Common myeloid progenitor, CD34-positive (primary cell): ENCODE results near the gene ZC3H12A.

Experiments used
- CTCF ChIA-PET: fragments of 350-600 bp; sonication (Branson Sonifier 250); formaldehyde crosslinking; loops from one replicate; lab custom pipeline; 2021; ENCODE audit warnings: antibody characterized with exemption; lab: Charles Lee
- POLR2A ChIA-PET: fragments of 350-600 bp; sonication (Branson Sonifier 250); formaldehyde crosslinking; loops from one replicate; lab custom pipeline; 2021; ENCODE audit warnings: antibody characterized with exemption; lab: Charles Lee
- DNase-seq, 3 donors: peaks; one replicate each; pipeline versions ENCODE4 v3.0.0 to v3.0.0-alpha.2; 2013
- H3K27ac ChIP-seq, 2 experiments: 1 replicate in 1 of 2; 2 replicates in 1 of 2; pipeline ENCODE4 v1.7.0; 2013; ENCODE audit warnings: inconsistent platforms in 2 of 2, low read length in 2 of 2, mild to moderate bottlenecking in 2 of 2, low read depth in 1 of 2, moderate library complexity in 1 of 2; ENCODE audit not compliant: severe bottlenecking in 2 of 2, insufficient read depth in 1 of 2, poor library complexity in 1 of 2
- H3K27me3 ChIP-seq, 5 experiments: replicated peaks in 2 of 5; 1 replicate in 3 of 5; 2 replicates in 2 of 5; pipeline versions ENCODE4 v1.6.1 to v1.7.0; 2013; ENCODE audit warnings: low read length in 4 of 5, mild to moderate bottlenecking in 2 of 5, moderate library complexity in 2 of 5, inconsistent platforms in 1 of 5; ENCODE audit not compliant: insufficient read depth in 5 of 5, control insufficient read depth in 4 of 5
- H3K36me3 ChIP-seq, 4 experiments: 1 replicate in 2 of 4; 2 replicates in 2 of 4; pipeline versions ENCODE4 v1.6.1 to v1.7.0; 2013; ENCODE audit warnings: low read length in 3 of 4, control low read depth in 1 of 4, mild to moderate bottlenecking in 1 of 4; ENCODE audit not compliant: control insufficient read depth in 4 of 4, insufficient read depth in 4 of 4
- H3K4me1 ChIP-seq, 4 experiments: 1 replicate in 3 of 4; 2 replicates in 1 of 4; pipeline versions ENCODE4 v1.6.1 to v1.7.1; 2013; ENCODE audit warnings: low read length in 3 of 4, mild to moderate bottlenecking in 3 of 4, control low read depth in 1 of 4, inconsistent platforms in 1 of 4, moderate library complexity in 1 of 4; ENCODE audit not compliant: control insufficient read depth in 4 of 4, insufficient read depth in 4 of 4; ENCODE audit errors: control extremely low read depth in 1 of 4
- H3K4me3 ChIP-seq, 7 experiments: 1 replicate in 4 of 7; 2 replicates in 3 of 7; pipeline versions ENCODE4 v1.5.1 to v1.7.0; 2013; ENCODE audit warnings: mild to moderate bottlenecking in 7 of 7, low read length in 6 of 7, moderate library complexity in 6 of 7, inconsistent platforms in 2 of 7, low read depth in 2 of 7, control low read depth in 1 of 7; ENCODE audit not compliant: insufficient read depth in 4 of 7, control insufficient read depth in 1 of 7; ENCODE audit errors: extremely low read depth in 1 of 7
- H3K9me3 ChIP-seq, 5 experiments: 1 replicate in 4 of 5; 2 replicates in 1 of 5; pipeline versions ENCODE4 v1.6.1 to v1.7.1; 2013; ENCODE audit warnings: low read length in 4 of 5, mild to moderate bottlenecking in 2 of 5, inconsistent platforms in 1 of 5, low read depth in 1 of 5, moderate library complexity in 1 of 5; ENCODE audit not compliant: control insufficient read depth in 4 of 5, insufficient read depth in 2 of 5; ENCODE audit errors: control extremely low read depth in 1 of 5
- WGBS: methylation state at CpG from one replicate; pipeline ENCODE4 v1.1.5; 2013; ENCODE audit not compliant: insufficient coverage; 5-methylcytosine and 5-hydroxymethylcytosine counted together

Gene ZC3H12A

DNA sequence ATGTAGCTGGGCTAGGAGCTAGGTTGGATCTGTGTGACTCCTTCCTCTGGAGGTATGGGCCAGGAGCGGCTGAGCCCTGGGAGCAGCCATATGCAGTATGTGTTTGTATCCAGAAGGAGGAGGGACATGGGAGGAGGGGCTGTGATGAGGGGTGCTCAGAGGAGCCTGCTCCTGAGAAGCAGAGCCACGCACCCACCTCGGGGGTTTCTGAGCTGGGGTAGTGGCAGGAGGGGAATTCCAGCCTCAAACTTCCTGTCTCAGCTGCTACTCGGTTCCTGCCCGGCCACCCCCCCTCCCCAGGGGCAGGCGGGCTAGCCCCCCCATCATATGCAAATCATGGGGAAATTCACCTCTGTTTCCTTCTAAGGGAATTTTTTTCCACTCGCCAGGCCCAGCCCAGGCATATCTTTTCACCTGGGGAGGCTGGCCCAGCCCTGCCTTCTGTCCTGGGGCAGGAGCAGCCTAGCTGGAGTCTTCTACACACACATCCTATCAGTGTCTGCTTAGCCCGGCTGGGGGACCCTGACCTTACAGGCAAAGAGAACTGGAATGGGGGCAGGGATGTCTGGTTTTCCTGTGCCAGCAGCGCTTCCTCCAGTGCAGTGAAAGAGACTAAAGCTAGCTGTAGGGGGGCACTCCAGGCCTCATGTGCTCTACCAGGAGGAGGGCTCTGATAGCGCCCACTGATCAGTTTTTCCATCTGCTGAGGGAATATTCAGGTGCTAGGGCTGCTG is 3.0 kb downstream of the ZC3H12A start:
- ChIA-PET CTCF (interaction anchor here (1.2 to 13.0 kb wide), 5 partner anchors 8 to 37 kb away, joined by 4 to 146 read pairs (median 5); partner anchors contain the start of gene MEAF6), POLR2A (interaction anchor here (3.7 kb wide), 1 partner anchor 9 kb away, joined by 26 read pairs; no protein-coding TSS in a partner anchor)
- WGBS = 0% methylated on average over 6 of the region's 10 CpGs
- peak overlapping the region; percentile 74 to 90 for H3K27ac ChIP-seq
- peaks cover 9 to 81% (median 78%) of the 10 kb centered on the region in 4 experiments for H3K4me1 ChIP-seq
- H3K9me3 ChIP-seq = no peaks in the 10 kb centered on the region
- DNase-seq = peak; percentile 71 to 90 (median 89)
- peak overlapping the region; percentile 19 to 92 (median 84) for H3K4me3 ChIP-seq
- H3K36me3 ChIP-seq = peaks cover 0 to 51% (median 25%) of the 10 kb centered on the region in 4 experiments
- H3K27me3 ChIP-seq = no peaks in the 10 kb centered on the region

DNA sequence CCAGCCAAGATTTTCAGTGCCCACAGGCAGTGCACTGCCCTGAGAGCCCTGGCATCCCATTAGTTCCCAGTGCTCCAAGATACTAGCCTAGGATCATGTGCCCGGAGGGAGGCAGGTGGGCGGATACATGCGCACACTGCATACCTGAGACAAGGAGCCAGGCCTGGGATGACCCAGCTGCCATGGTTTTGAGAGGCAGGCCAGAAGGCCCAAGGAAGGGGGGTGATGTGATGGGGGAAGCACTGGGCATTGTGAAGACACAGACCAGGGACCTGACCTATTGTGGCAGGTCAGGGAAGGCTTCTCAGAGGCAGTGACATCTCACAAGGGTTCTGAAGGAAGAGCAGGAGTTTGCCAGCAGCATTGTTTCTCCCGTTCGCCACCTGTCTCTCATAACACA is 3.6 kb downstream of the ZC3H12A start:
- CTCF ChIA-PET = interaction anchor here (9.8 to 13.0 kb wide), 2 partner anchors 8 to 23 kb away, joined by 110 to 146 read pairs; no protein-coding TSS in a partner anchor
- 93% methylated on average over 5 of the region's 5 CpGs for WGBS
- no peaks in the 10 kb centered on the region for H3K27me3 ChIP-seq
- H3K4me3 ChIP-seq = peak overlapping the region in 5 of 7 experiments; percentile 75 to 92 (median 86)
- H3K9me3 ChIP-seq = no peaks in the 10 kb centered on the region
- peaks cover 9 to 75% (median 72%) of the 10 kb centered on the region in 4 experiments for H3K4me1 ChIP-seq
- no peak for DNase-seq
- H3K27ac ChIP-seq = peak overlapping the region; percentile 74 to 90
- H3K36me3 ChIP-seq = peaks cover 0 to 56% (median 30%) of the 10 kb centered on the region in 4 experiments
- POLR2A ChIA-PET = no interaction called here

DNA sequence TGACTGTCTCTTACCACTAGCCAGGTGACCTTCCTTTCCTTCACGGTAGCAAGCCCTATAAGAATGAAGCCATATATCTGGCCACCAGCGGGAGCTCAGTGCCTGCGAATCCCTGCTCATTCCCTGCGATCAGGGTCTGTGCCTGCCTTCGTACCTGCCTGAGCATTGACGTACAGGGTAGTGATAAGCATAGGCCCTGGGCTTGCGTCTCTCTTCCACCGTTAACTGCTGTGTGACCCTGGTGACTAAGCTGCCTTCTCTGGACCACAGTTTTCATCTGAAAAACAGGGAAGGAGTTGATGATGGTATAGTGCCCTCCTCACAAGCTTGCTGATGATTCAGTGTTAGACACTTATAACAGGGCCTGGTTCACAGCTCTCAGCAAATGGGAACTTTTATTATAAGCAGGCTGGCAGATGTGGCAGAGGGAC is 4.1 kb downstream of the ZC3H12A start:
- H3K27ac ChIP-seq = peak overlapping the region; percentile 64 to 90
- ChIA-PET POLR2A (interaction anchor here (1.5 kb wide), 1 partner anchor 24 kb away, joined by 4 read pairs; no protein-coding TSS in a partner anchor), CTCF (interaction anchor here (1.3 to 13.0 kb wide), 3 partner anchors 7 to 24 kb away, joined by 3 to 146 read pairs (median 110); no protein-coding TSS in a partner anchor)
- H3K9me3 ChIP-seq = no peaks in the 10 kb centered on the region
- no peaks in the 10 kb centered on the region for H3K27me3 ChIP-seq
- peaks cover 8 to 70% (median 67%) of the 10 kb centered on the region in 4 experiments for H3K4me1 ChIP-seq
- WGBS = 96% methylated on average over 6 of the region's 8 CpGs
- H3K36me3 ChIP-seq = peaks cover under 1 to 62% (median 32%) of the 10 kb centered on the region in 4 experiments
- DNase-seq = no peak
- H3K4me3 ChIP-seq = peak overlapping the region in 5 of 7 experiments; percentile 9 to 92 (median 75)

DNA sequence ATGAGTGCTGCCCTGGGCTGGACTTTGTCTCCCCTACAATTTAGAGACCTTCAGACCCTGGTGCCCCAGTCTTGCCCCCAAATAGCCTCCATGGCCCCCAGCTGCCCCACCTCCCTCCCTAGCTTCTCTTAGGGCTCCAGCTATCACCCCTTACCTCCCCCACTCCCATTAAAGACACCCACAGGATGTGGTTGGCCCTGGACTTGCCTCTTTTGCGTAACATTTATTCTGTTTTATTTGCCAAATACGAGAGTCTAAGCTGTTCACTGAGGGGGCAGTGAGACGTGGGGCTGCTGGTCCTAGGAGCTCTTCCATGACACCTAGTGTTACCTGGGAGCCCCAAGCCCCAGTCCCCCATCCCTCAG is 4.5 kb downstream of the ZC3H12A start:
- Histone ChIP-seq H3K27ac (peak overlapping the region; percentile 64 to 90), H3K9me3 (no peaks in the 10 kb centered on the region), H3K36me3 (peaks cover 2 to 65% (median 35%) of the 10 kb centered on the region in 4 experiments), H3K4me3 (peak overlapping the region in 6 of 7 experiments; percentile 11 to 92 (median 56)), H3K27me3 (no peaks in the 10 kb centered on the region), H3K4me1 (peaks cover 4 to 66% (median 63%) of the 10 kb centered on the region in 4 experiments)
- DNase-seq = no peak
- ChIA-PET CTCF (interaction anchor here (1.2 to 13.0 kb wide), 4 partner anchors 7 to 24 kb away, joined by 3 to 146 read pairs (median 57); no protein-coding TSS in a partner anchor), POLR2A (interaction anchor here (1.5 kb wide), 1 partner anchor 24 kb away, joined by 4 read pairs; no protein-coding TSS in a partner anchor)
- WGBS = 17% methylated on average over 1 of the region's 3 CpGs

DNA sequence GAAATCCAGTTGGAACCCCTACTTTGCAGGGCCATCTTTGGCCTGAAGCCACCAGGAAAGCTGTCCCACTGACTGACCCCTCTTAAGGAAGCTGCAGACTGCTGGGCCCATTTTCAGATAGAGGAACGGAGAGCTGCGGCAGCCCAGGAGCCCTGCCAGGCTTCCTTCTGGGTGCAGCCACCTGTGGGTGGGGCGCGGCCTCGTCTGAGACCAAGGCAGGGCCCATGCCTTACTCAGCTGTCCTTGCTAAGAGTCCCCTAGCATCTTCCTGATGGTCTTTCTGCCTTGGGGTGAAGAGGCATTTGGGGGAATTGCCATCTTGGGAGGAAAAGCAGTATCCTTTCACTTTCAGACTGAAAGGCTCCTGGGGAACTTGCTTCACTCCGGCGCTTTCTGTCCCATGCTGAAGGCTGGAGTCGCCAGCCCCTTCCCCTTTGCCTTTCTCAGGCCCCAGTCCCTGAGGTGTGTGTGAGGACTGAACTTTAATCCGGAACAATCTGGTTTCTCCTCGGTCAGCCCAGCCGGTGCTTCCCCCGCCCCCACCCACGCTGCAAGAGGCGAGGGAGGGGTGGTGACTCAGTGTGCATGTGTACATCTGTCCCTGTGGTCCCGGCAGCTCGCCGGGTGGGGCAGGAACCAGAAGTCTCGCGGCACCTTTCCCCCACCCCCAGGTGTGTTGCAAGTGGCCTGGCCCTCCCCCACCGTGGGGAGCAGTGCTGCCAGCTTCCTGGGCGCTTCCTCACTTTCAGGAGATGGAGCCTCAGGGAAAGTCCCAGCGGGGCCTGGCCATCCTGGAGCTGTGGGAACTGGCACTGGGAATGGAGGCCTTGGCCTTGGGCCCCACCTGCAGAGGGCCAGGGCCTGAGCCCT is 5.1 kb downstream of the ZC3H12A start:
- Histone ChIP-seq H3K4me1 (peaks cover 4 to 63% (median 60%) of the 10 kb centered on the region in 4 experiments), H3K36me3 (peaks cover 4 to 70% (median 39%) of the 10 kb centered on the region in 4 experiments)
- POLR2A ChIA-PET = interaction anchor here (1.1 to 1.5 kb wide), 2 partner anchors 25 to 43 kb away, joined by 3 to 4 read pairs; no protein-coding TSS in a partner anchor

DNA sequence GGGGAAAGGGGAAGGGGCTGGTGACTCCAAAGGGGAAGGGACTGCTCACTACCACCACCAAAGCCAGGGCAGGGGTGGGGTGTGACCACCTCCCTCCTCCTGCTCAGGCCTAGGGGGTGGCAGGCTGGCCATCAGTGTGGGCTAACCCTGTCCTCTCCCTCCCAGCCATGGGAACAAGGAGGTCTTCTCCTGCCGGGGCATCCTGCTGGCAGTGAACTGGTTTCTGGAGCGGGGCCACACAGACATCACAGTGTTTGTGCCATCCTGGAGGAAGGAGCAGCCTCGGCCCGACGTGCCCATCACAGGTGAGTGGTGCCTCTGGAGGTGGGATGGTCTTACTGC is 5.7 kb downstream of the ZC3H12A start:
- 87% methylated on average over 5 of the region's 5 CpGs for WGBS
- CTCF ChIA-PET = interaction anchor here (1.2 to 13.0 kb wide), 2 partner anchors 16 to 26 kb away, joined by 4 to 146 read pairs; no protein-coding TSS in a partner anchor
- DNase-seq = no peak

More for the DNA sequence above, 5.1 kb downstream of the ZC3H12A start:
- H3K27me3 ChIP-seq = no peaks in the 10 kb centered on the region
- 6% methylated on average over 14 of the region's 22 CpGs for WGBS
- H3K27ac ChIP-seq = peak overlapping the region; percentile 64 to 90
- DNase-seq = peak; percentile 67 to 90 (median 89)
- CTCF ChIA-PET = interaction anchor here (1.2 to 13.0 kb wide), 4 partner anchors 6 to 25 kb away, joined by 3 to 146 read pairs (median 57); no protein-coding TSS in a partner anchor
- H3K9me3 ChIP-seq = no peaks in the 10 kb centered on the region
- H3K4me3 ChIP-seq = peak overlapping the region; percentile 5 to 92 (median 54)

More for the DNA sequence above, 5.7 kb downstream of the ZC3H12A start:
- Histone ChIP-seq H3K36me3 (peaks cover 4 to 72% (median 43%) of the 10 kb centered on the region in 4 experiments), H3K9me3 (no peaks in the 10 kb centered on the region), H3K4me3 (peak overlapping the region in 5 of 7 experiments; percentile 48 to 92 (median 57)), H3K27me3 (no peaks in the 10 kb centered on the region), H3K4me1 (peaks cover 4 to 61% (median 56%) of the 10 kb centered on the region in 4 experiments), H3K27ac (peak overlapping the region; percentile 64 to 90)
- POLR2A ChIA-PET = interaction anchor here (1.1 to 1.5 kb wide), 2 partner anchors 25 to 43 kb away, joined by 3 to 4 read pairs; no protein-coding TSS in a partner anchor
